ENCODE results near the gene RFT1.

RFT1 gene

GRCh38 chr3:53134631-53135232, 4.5 kb upstream of the RFT1 start:
- no peaks in the 10 kb centered on the region for H3K27me3 Mint-ChIP-seq (ENCODE audit: low read depth)
- H3K36me3 Mint-ChIP-seq (ENCODE audit: low read depth), result no peaks in the 10 kb centered on the region
- no peak overlapping the region for H3K4me3 Mint-ChIP-seq
- no peaks in the 10 kb centered on the region for H3K9me3 Mint-ChIP-seq
- peaks cover 14% of the 10 kb centered on the region for H3K4me1 Mint-ChIP-seq (ENCODE audit: low read depth)
- no peak overlapping the region for H3K27ac Mint-ChIP-seq

GRCh38 chr3:53132347-53132746, 2.1 kb upstream of the RFT1 start:
- Mint-ChIP-seq H3K4me3 (no peak overlapping the region), H3K4me1 (ENCODE audit: low read depth) (peaks cover 20% of the 10 kb centered on the region), H3K27me3 (ENCODE audit: low read depth) (no peaks in the 10 kb centered on the region), H3K27ac (no peak overlapping the region), H3K9me3 (no peaks in the 10 kb centered on the region), H3K36me3 (ENCODE audit: low read depth) (no peaks in the 10 kb centered on the region)

- peaks cover 20% of the 10 kb centered on the region for H3K4me1 Mint-ChIP-seq (ENCODE audit: low read depth)
- no peaks in the 10 kb centered on the region for H3K27me3 Mint-ChIP-seq (ENCODE audit: low read depth)
- H3K36me3 Mint-ChIP-seq (ENCODE audit: low read depth), result no peaks in the 10 kb centered on the region
- H3K4me3 Mint-ChIP-seq, result peak overlapping the region; percentile 94
- no peaks in the 10 kb centered on the region for H3K9me3 Mint-ChIP-seq
- H3K27ac Mint-ChIP-seq, result peak overlapping the region; percentile 99
Observed at GRCh38 chr3:53131096-53131495, 861 bp upstream of the RFT1 start.

- Mint-ChIP-seq H3K4me1 (ENCODE audit: low read depth) (peaks cover 20% of the 10 kb centered on the region), H3K9me3 (no peaks in the 10 kb centered on the region), H3K27ac (peak overlapping the region; percentile 99), H3K36me3 (ENCODE audit: low read depth) (peaks cover 7% of the 10 kb centered on the region), H3K27me3 (ENCODE audit: low read depth) (no peaks in the 10 kb centered on the region), H3K4me3 (peak overlapping the region; percentile 94)
Observed at GRCh38 chr3:53129344-53129743, 891 bp downstream of the RFT1 start.

- H3K4me3 Mint-ChIP-seq, result no peak overlapping the region
- H3K36me3 Mint-ChIP-seq (ENCODE audit: low read depth), result peaks cover 24% of the 10 kb centered on the region
- no peaks in the 10 kb centered on the region for H3K27me3 Mint-ChIP-seq (ENCODE audit: low read depth)
- no peaks in the 10 kb centered on the region for H3K9me3 Mint-ChIP-seq
- H3K27ac Mint-ChIP-seq, result no peak overlapping the region
- H3K4me1 Mint-ChIP-seq (ENCODE audit: low read depth), result peaks cover 19% of the 10 kb centered on the region
Observed at GRCh38 chr3:53126601-53127000, 3.6 kb downstream of the RFT1 start.

- Mint-ChIP-seq H3K27me3 (ENCODE audit: low read depth) (no peaks in the 10 kb centered on the region), H3K27ac (no peak overlapping the region), H3K36me3 (ENCODE audit: low read depth) (peaks cover 36% of the 10 kb centered on the region), H3K4me3 (no peak overlapping the region), H3K9me3 (no peaks in the 10 kb centered on the region), H3K4me1 (ENCODE audit: low read depth) (no peaks in the 10 kb centered on the region)
Observed at GRCh38 chr3:53123953-53124352, 6.3 kb downstream of the RFT1 start.

GRCh38 chr3:53123510-53123909, 6.7 kb downstream of the RFT1 start:
- Mint-ChIP-seq H3K4me3 (no peak overlapping the region), H3K9me3 (no peaks in the 10 kb centered on the region), H3K4me1 (ENCODE audit: low read depth) (no peaks in the 10 kb centered on the region), H3K27me3 (ENCODE audit: low read depth) (no peaks in the 10 kb centered on the region), H3K27ac (no peak overlapping the region), H3K36me3 (ENCODE audit: low read depth) (peaks cover 37% of the 10 kb centered on the region)

GRCh38 chr3:53122933-53123305, 7.3 kb downstream of the RFT1 start:
- Mint-ChIP-seq H3K4me3 (no peak overlapping the region), H3K4me1 (ENCODE audit: low read depth) (no peaks in the 10 kb centered on the region), H3K9me3 (no peaks in the 10 kb centered on the region), H3K27me3 (ENCODE audit: low read depth) (no peaks in the 10 kb centered on the region), H3K36me3 (ENCODE audit: low read depth) (peaks cover 42% of the 10 kb centered on the region), H3K27ac (no peak overlapping the region)

- H3K4me3 Mint-ChIP-seq, result no peak overlapping the region
Observed at GRCh38 chr3:53122255-53122932, 7.8 kb downstream of the RFT1 start.

GRCh38 chr3:53120336-53120735, 9.9 kb downstream of the RFT1 start:
- H3K4me3 Mint-ChIP-seq, result no peak overlapping the region
- H3K9me3 Mint-ChIP-seq, result no peaks in the 10 kb centered on the region
- no peaks in the 10 kb centered on the region for H3K27me3 Mint-ChIP-seq (ENCODE audit: low read depth)
- peaks cover 42% of the 10 kb centered on the region for H3K36me3 Mint-ChIP-seq (ENCODE audit: low read depth)
- no peaks in the 10 kb centered on the region for H3K4me1 Mint-ChIP-seq (ENCODE audit: low read depth)
- H3K27ac Mint-ChIP-seq, result no peak overlapping the region

More at GRCh38 chr3:53122255-53122932, 7.8 kb downstream of the RFT1 start:
- Mint-ChIP-seq H3K36me3 (ENCODE audit: low read depth) (peaks cover 42% of the 10 kb centered on the region), H3K9me3 (no peaks in the 10 kb centered on the region), H3K27me3 (ENCODE audit: low read depth) (no peaks in the 10 kb centered on the region), H3K4me1 (ENCODE audit: low read depth) (no peaks in the 10 kb centered on the region), H3K27ac (no peak overlapping the region)

GRCh38 chr3:53116956-53117355, 13.3 kb downstream of the RFT1 start:
- Mint-ChIP-seq H3K27ac (no peak overlapping the region), H3K4me1 (ENCODE audit: low read depth) (no peaks in the 10 kb centered on the region), H3K9me3 (no peaks in the 10 kb centered on the region), H3K36me3 (ENCODE audit: low read depth) (peaks cover 18% of the 10 kb centered on the region), H3K4me3 (no peak overlapping the region), H3K27me3 (ENCODE audit: low read depth) (no peaks in the 10 kb centered on the region)

- H3K36me3 Mint-ChIP-seq (ENCODE audit: low read depth), result peaks cover 11% of the 10 kb centered on the region
- no peaks in the 10 kb centered on the region for H3K27me3 Mint-ChIP-seq (ENCODE audit: low read depth)
Observed at GRCh38 chr3:53114412-53115074, 15.7 kb downstream of the RFT1 start.

GRCh38 chr3:53114011-53114400, 16.2 kb downstream of the RFT1 start:
- peaks cover 15% of the 10 kb centered on the region for H3K36me3 Mint-ChIP-seq (ENCODE audit: low read depth)
- no peaks in the 10 kb centered on the region for H3K9me3 Mint-ChIP-seq
- no peak overlapping the region for H3K27ac Mint-ChIP-seq
- H3K4me3 Mint-ChIP-seq, result no peak overlapping the region
- H3K4me1 Mint-ChIP-seq (ENCODE audit: low read depth), result peaks cover 16% of the 10 kb centered on the region
- no peaks in the 10 kb centered on the region for H3K27me3 Mint-ChIP-seq (ENCODE audit: low read depth)

More at GRCh38 chr3:53114412-53115074, 15.7 kb downstream of the RFT1 start:
- no peak overlapping the region for H3K4me3 Mint-ChIP-seq
- H3K9me3 Mint-ChIP-seq, result no peaks in the 10 kb centered on the region
- no peak overlapping the region for H3K27ac Mint-ChIP-seq
- peaks cover 11% of the 10 kb centered on the region for H3K4me1 Mint-ChIP-seq (ENCODE audit: low read depth)

- Mint-ChIP-seq H3K4me1 (ENCODE audit: low read depth) (peaks cover 18% of the 10 kb centered on the region), H3K27ac (no peak overlapping the region), H3K27me3 (ENCODE audit: low read depth) (no peaks in the 10 kb centered on the region), H3K9me3 (no peaks in the 10 kb centered on the region), H3K36me3 (ENCODE audit: low read depth) (peaks cover 16% of the 10 kb centered on the region), H3K4me3 (no peak overlapping the region)
Observed at GRCh38 chr3:53113293-53114010, 16.8 kb downstream of the RFT1 start.
